DOHH2 (cell line): ENCODE results near the gene CLDN3.

ENCODE experiments used
- EZH2phosphoT487 ChIP-seq: fragments of 200-600 bp; sonication (generic); IDR thresholded peaks from 2 replicates; pipeline ENCODE4 v1.6.1; 2017; ENCODE audit warnings: borderline replicate concordance, mild to moderate bottlenecking, antibody characterized with exemption, low read length, moderate library complexity, mixed read lengths
- TF ChIP-seq, protein P1 (sequence below): fragments of 200-600 bp; sonication (generic); IDR thresholded peaks from one replicate; pipeline ENCODE4 v1.5.1; 2014; ENCODE audit warnings: antibody characterized with exemption, mild to moderate bottlenecking, low read depth, low read length; ENCODE audit not compliant: poor library complexity, severe bottlenecking

DNA sequence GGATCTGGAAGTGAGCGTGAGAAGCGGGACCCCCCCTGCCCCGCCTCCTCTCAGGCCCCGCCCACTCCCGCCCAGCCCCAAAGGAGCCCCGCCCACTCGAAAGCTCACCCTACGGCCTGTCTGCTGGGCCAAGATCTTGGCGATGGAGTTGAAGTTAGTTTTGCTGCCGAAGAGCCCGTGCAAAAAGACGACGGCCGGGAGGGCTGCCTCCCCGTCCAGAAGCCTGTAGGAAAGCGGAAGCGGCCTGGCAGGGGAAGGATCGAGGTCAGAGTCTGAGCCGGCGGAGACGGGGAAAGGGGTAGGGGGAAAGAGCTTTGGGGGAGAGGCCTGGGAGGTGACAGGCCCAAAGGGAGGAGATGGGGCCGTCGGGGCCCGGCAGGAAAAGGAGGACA, 31.9 kb downstream of the CLDN3 start:
- TF ChIP-seq, protein P1, sequence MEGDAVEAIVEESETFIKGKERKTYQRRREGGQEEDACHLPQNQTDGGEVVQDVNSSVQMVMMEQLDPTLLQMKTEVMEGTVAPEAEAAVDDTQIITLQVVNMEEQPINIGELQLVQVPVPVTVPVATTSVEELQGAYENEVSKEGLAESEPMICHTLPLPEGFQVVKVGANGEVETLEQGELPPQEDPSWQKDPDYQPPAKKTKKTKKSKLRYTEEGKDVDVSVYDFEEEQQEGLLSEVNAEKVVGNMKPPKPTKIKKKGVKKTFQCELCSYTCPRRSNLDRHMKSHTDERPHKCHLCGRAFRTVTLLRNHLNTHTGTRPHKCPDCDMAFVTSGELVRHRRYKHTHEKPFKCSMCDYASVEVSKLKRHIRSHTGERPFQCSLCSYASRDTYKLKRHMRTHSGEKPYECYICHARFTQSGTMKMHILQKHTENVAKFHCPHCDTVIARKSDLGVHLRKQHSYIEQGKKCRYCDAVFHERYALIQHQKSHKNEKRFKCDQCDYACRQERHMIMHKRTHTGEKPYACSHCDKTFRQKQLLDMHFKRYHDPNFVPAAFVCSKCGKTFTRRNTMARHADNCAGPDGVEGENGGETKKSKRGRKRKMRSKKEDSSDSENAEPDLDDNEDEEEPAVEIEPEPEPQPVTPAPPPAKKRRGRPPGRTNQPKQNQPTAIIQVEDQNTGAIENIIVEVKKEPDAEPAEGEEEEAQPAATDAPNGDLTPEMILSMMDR, result no peak
- no peak for TF ChIP-seq EZH2phosphoT487
